HepG2 (cell line): ENCODE data around the gene C14orf132. TPM values are rescaled to one million over a fixed set of nuclear protein-coding genes. Genes with fewer than 3 reads are reported as not detected.

Source experiments
- ATAC-seq: fragments of 200-7000 bp; cut with Tn5 transposase; 3 replicates; pipeline ENCODE4 v1.9.1; 2020; ENCODE audit warnings: mild to moderate bottlenecking, moderate library complexity
- BruUV-seq: library from RNA; stranded (reverse); fragments of 400-500 nt; replicated peaks from 2 replicates; lab custom pipeline; 2021; lab: Mats Ljungman, UMichigan
- CTCF ChIA-PET: fragments of 300-600 bp; formaldehyde crosslinking; extraction: SDS; loops from one replicate; lab custom pipeline; 2021; ENCODE audit warnings: low total read pairs, inconsistent platforms, low intra/inter-chr PET ratio; lab: Yijun Ruan, JAX
- POLR2A ChIA-PET: fragments of 350-600 bp; sonication (Branson Sonifier 250); formaldehyde crosslinking; loops from one replicate; lab custom pipeline; 2020; ENCODE audit warnings: antibody characterized with exemption, inconsistent platforms; lab: Yijun Ruan, JAX
- DNase-seq: peaks from one replicate; pipeline ENCODE4 v3.0.0-alpha.2; 2015; ENCODE audit warnings: low spot score
- FAIRE-seq: peaks from 3 replicates; lab custom pipeline; 2011; peaks lifted over from hg19 to GRCh38; lab: Jason Lieb, UNC
- H2AFZ ChIP-seq: one replicate; pipeline ENCODE4 v1.6.1; 2011; ENCODE audit warnings: low read length, inconsistent platforms
- H3K27ac ChIP-seq: fragments of 300-600 bp; 3 replicates; pipeline ENCODE4 v1.8.0; 2011; ENCODE audit warnings: mixed run types, mild to moderate bottlenecking, mixed read lengths, low read length, inconsistent platforms; ENCODE audit not compliant: insufficient read depth; ENCODE audit errors: extremely low read length
- H3K27me3 ChIP-seq, 2 experiments: fragments of 200-600 bp in 1 of 2; 2 replicates in 1 of 2; 3 replicates in 1 of 2; pipeline versions ENCODE4 v1.6.0 to v1.8.0; 2011; ENCODE audit warnings: low read length in 2 of 2, mild to moderate bottlenecking in 2 of 2, moderate library complexity in 2 of 2, inconsistent platforms in 1 of 2; ENCODE audit not compliant: insufficient read depth in 2 of 2, control insufficient read depth in 1 of 2
- H3K36me3 ChIP-seq, 2 experiments: fragments of 200-600 bp in 1 of 2; replicated peaks in 1 of 2; 2 replicates in 1 of 2; 3 replicates in 1 of 2; pipeline versions ENCODE4 v1.5.1 to v1.8.0; 2011; ENCODE audit warnings: low read length in 2 of 2, inconsistent platforms in 1 of 2; ENCODE audit not compliant: insufficient read depth in 2 of 2, control insufficient read depth in 1 of 2
- H3K4me1 ChIP-seq: 2 replicates; pipeline ENCODE4 v1.5.1; 2012; ENCODE audit warnings: low read length, inconsistent platforms; ENCODE audit not compliant: insufficient read depth
- H3K4me2 ChIP-seq: 2 replicates; pipeline ENCODE4 v1.6.0; 2011; ENCODE audit warnings: low read depth, low read length, inconsistent platforms
- H3K4me3 ChIP-seq, 3 experiments: fragments of 200-600 bp in 1 of 3; sonication (generic), shearing (Covaris generic) in 1 of 3; replicated peaks in 1 of 3; 2 replicates each; pipeline ENCODE4 v1.5.1; 2011 to 2016; ENCODE audit warnings: low read length in 3 of 3, inconsistent platforms in 2 of 3, low read depth in 2 of 3, mild to moderate bottlenecking in 2 of 3, control low read depth in 1 of 3, mixed read lengths in 1 of 3; ENCODE audit not compliant: insufficient read depth in 1 of 3
- H3K79me2 ChIP-seq: one replicate; pipeline ENCODE4 v1.6.1; 2011; ENCODE audit warnings: low read length, inconsistent platforms; ENCODE audit not compliant: insufficient read depth
- H3K9ac ChIP-seq: 2 replicates; pipeline ENCODE4 v1.6.0; 2011; ENCODE audit warnings: mild to moderate bottlenecking, low read depth, low read length, inconsistent platforms; ENCODE audit not compliant: insufficient read depth
- H3K9me3 ChIP-seq: 2 replicates; pipeline ENCODE4 v1.5.1; 2012; ENCODE audit warnings: mild to moderate bottlenecking, low read length
- H4K20me1 ChIP-seq: 2 replicates; pipeline ENCODE4 v1.6.0; 2011; ENCODE audit warnings: inconsistent platforms, mild to moderate bottlenecking, low read length, moderate library complexity; ENCODE audit not compliant: insufficient read depth
- HNRNPL ChIP-seq: fragments of 200-400 bp; formaldehyde crosslinking; IDR thresholded peaks from 2 replicates; pipeline ENCODE4 v1.6.1; 2017; ENCODE audit warnings: mild to moderate bottlenecking, low read depth, low read length
- HOXA5 ChIP-seq: sonication (generic); formaldehyde crosslinking; IDR thresholded peaks from 2 replicates; pipeline ENCODE4 v1.4.0; 2020; ENCODE audit warnings: missing genetic modification reagents
- ZBTB25 ChIP-seq: IDR thresholded peaks from 2 replicates; pipeline ENCODE4 v1.6.1; 2018; ENCODE audit warnings: missing genetic modification reagents
- WGBS: methylation state at CpG from one replicate; pipeline ENCODE4 v1.1.6; 2017; ENCODE audit warnings: low lambda C conversion rate; 5-methylcytosine and 5-hydroxymethylcytosine counted together
- in situ Hi-C: cut with HindIII; loops from 2 replicates; pipeline ENCODE4 v1.10.0; 2017; ENCODE audit warnings: low pct_unique_long_range_greater_than_20kb; ENCODE audit not compliant: extremely low pct_ligation_motif_present
- intact Hi-C: fragments of 100-400 bp; cut with micrococcal nuclease; formaldehyde crosslinking; loops from one replicate; pipeline ENCODE4 v1.10.0; 2022; ENCODE audit not compliant: unreplicated experiment
- polyA plus RNA-seq, 8 experiments: library from polyadenylated mRNA; depleted of rRNA in 3 of 8; stranded (reverse) in 7 of 8; unstranded in 1 of 8; fragments of >200 nt; fragmentation: Illumina TruSeq in 4 of 8; extraction: Trizol in 4 of 8; gene quantifications; 2 replicates each; pipeline versions ENCODE4 v1.2.1 to v1.2.3, GENCODE V29; 2011 to 2016; ENCODE audit warnings: low read depth in 4 of 8, missing spikeins in 1 of 8, mixed read lengths in 1 of 8; ENCODE audit not compliant: insufficient read depth in 1 of 8
- total RNA-seq, 5 experiments: library from RNA; depleted of rRNA; stranded (reverse); fragments of >200 nt; fragmentation: Illumina TruSeq; extraction: Trizol; gene quantifications; 2 replicates each; pipeline ENCODE4 v1.2.3, GENCODE V29; 2016; ENCODE audit warnings: low read depth in 1 of 5

The C14orf132 gene
- total and polyA plus RNA-seq, 2 of the 13 experiments (the other 11 are each of a cell fraction or from before 2014, with no cell fraction given) = 0.13 to 0.15 TPM

- no peak for ATAC-seq
- Histone ChIP-seq H3K9ac (no peak overlapping the region), H4K20me1 (no peaks in the 10 kb centered on the region), H3K4me2 (no peak overlapping the region), H3K79me2 (no peaks in the 10 kb centered on the region), H3K4me1 (no peaks in the 10 kb centered on the region), H3K9me3 (no peaks in the 10 kb centered on the region), H2AFZ (no peak overlapping the region), H3K27me3 (no peaks in the 10 kb centered on the region; a peak in 1 of 5 replicates), H3K4me3 (no peak overlapping the region), H3K27ac (no peak overlapping the region), H3K36me3 (no peaks in the 10 kb centered on the region)
- BruUV-seq = no TSS peak
- 49% methylated on average over 4 of the region's 4 CpGs for WGBS
- intact Hi-C loops (no loop called here), in situ Hi-C loops (no loop called here)
- no peak for FAIRE-seq
- no peak for TF ChIP-seq HOXA5
- no peak for TF ChIP-seq HNRNPL
- ChIA-PET CTCF (no interaction called here), POLR2A (no interaction called here)
- no peak for DNase-seq
Measured at GRCh38 chr14:96120941-96121340, 81.8 kb downstream of the C14orf132 start.

- Histone ChIP-seq H2AFZ (no peak overlapping the region), H3K4me3 (no peak overlapping the region), H3K36me3 (no peaks in the 10 kb centered on the region), H3K27me3 (no peaks in the 10 kb centered on the region; a peak in 1 of 5 replicates), H3K27ac (no peak overlapping the region), H3K79me2 (no peaks in the 10 kb centered on the region), H3K9me3 (no peaks in the 10 kb centered on the region), H4K20me1 (no peaks in the 10 kb centered on the region), H3K4me1 (no peaks in the 10 kb centered on the region), H3K4me2 (no peak overlapping the region), H3K9ac (no peak overlapping the region)
- ChIA-PET CTCF (no interaction called here), POLR2A (no interaction called here)
- in situ Hi-C loops (no loop called here), intact Hi-C loops (no loop called here)
- 31% methylated on average over 4 of the region's 4 CpGs for WGBS
- TF ChIP-seq ZBTB25 (CRISPR knock-in tag) = no peak
- BruUV-seq = no TSS peak
- DNase-seq (no peak), ATAC-seq (no peak), FAIRE-seq (no peak)
Measured at GRCh38 chr14:96121660-96122395, 82.7 kb downstream of the C14orf132 start.
